Mammary epithelial cell (primary cell): ENCODE data around the gene CDK3.
"Not testable (repeated sequence)": the region's sequence is repeated elsewhere in the genome, so short reads cannot be mapped to it uniquely, and the experiment has no call there.

ENCODE experiments used
- EZH2 ChIP-seq: IDR thresholded peaks from 2 replicates; pipeline ENCODE4 v1.6.1; 2012; ENCODE audit warnings: low read length, inconsistent platforms, borderline replicate concordance
- TF ChIP-seq, protein P1 (sequence below), 2 donors: IDR thresholded peaks in 1 of 2; conservative IDR thresholded peaks in 1 of 2; 2 replicates each; pipeline ENCODE4 v1.5.1; 2011 to 2012; ENCODE audit warnings: inconsistent platforms in 2 of 2, low read length in 2 of 2, mild to moderate bottlenecking in 2 of 2, control low read depth in 1 of 2, low read depth in 1 of 2; ENCODE audit not compliant: insufficient read depth in 1 of 2; ENCODE audit errors: extremely low read depth in 1 of 2

DNA sequence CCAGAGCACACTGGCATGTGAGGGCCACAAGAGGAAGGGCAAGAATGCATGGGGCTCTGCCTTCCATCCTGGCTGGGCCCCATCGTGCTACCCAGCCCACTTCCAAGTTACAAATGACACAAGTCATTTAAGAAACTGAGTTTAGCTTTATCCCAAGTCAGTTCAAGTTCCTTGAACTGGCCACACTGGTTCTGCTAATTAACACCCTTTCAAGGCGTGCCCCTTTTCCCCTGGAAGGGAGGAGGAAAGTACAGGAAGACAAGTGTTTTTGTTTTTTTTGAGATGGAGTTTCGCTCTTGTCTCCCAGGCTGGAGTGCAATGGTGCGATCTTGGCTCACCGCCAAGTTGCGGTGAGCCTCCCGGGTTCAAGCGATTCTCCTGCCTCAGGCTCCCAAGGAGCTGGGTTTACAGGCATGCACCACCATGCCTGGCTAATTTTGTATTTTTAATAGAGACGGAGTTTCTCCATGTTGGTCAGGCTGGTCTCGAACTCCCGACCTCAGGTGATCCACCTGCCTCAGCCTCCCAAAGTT, 43.9 kb downstream of the CDK3 start:
- TF ChIP-seq, protein P1, sequence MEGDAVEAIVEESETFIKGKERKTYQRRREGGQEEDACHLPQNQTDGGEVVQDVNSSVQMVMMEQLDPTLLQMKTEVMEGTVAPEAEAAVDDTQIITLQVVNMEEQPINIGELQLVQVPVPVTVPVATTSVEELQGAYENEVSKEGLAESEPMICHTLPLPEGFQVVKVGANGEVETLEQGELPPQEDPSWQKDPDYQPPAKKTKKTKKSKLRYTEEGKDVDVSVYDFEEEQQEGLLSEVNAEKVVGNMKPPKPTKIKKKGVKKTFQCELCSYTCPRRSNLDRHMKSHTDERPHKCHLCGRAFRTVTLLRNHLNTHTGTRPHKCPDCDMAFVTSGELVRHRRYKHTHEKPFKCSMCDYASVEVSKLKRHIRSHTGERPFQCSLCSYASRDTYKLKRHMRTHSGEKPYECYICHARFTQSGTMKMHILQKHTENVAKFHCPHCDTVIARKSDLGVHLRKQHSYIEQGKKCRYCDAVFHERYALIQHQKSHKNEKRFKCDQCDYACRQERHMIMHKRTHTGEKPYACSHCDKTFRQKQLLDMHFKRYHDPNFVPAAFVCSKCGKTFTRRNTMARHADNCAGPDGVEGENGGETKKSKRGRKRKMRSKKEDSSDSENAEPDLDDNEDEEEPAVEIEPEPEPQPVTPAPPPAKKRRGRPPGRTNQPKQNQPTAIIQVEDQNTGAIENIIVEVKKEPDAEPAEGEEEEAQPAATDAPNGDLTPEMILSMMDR (conservative IDR thresholded peaks at IDR 0.05 in 1 of 2, IDR thresholded peaks at IDR 0.05 in 1 of 2; ENCODE audit: extremely low read depth in 1 of 2, insufficient read depth in 1 of 2, low read depth in 1 of 2, low read length in 2 of 2) = not testable (repeated sequence)
- TF ChIP-seq EZH2 = not testable (repeated sequence)
